Right atrium auricular region (tissue), 2 donors: ENCODE data around the gene MT4. TPM values are rescaled to one million over a fixed set of nuclear protein-coding genes. Genes with fewer than 3 reads are reported as not detected.

Experiments
- DNase-seq: peaks from one replicate; pipeline ENCODE4 v3.0.0-alpha.2; 2019; ENCODE audit warnings: low spot score
- H3K27ac ChIP-seq, 2 donors: fragments of 200-600 bp; sonication (generic); 1 replicate in 1 of 2; 2 replicates in 1 of 2; pipeline ENCODE4 v1.5.1; 2016 to 2019
- H3K27me3 ChIP-seq, 2 donors: fragments of 200-600 bp; sonication (generic); one replicate each; pipeline versions ENCODE4 v1.5.1 to v1.6.0; 2017 to 2019
- H3K36me3 ChIP-seq: fragments of 200-600 bp; sonication (generic); one replicate; pipeline ENCODE4 v1.5.1; 2016
- H3K4me1 ChIP-seq, 2 donors: fragments of 200-600 bp; sonication (generic); one replicate each; pipeline versions ENCODE4 v1.5.1 to v1.6.0; 2017 to 2019
- H3K4me3 ChIP-seq, 2 donors: fragments of 200-600 bp; sonication (generic); 1 replicate in 1 of 2; 2 replicates in 1 of 2; pipeline ENCODE4 v1.5.1; 2017 to 2019; ENCODE audit warnings: mild to moderate bottlenecking in 1 of 2, moderate library complexity in 1 of 2
- H3K9me3 ChIP-seq, 2 donors: fragments of 200-600 bp; sonication (generic); one replicate each; pipeline ENCODE4 v1.5.1; 2019
- CTCF ChIP-seq, 2 donors: fragments of 200-600 bp; sonication (generic); IDR thresholded peaks; one replicate each; pipeline ENCODE4 v1.5.1; 2019; ENCODE audit warnings: antibody characterized with exemption in 2 of 2
- total RNA-seq, 2 donors: library from RNA; depleted of rRNA; stranded (reverse); fragments of >200 nt; gene quantifications; one replicate each; pipeline ENCODE4 v1.1.0, GENCODE V29; 2016

MT4 gene
- total RNA-seq, 2 donors from 2014 or later: not detected

- Histone ChIP-seq H3K36me3 (no peaks in the 10 kb centered on the region), H3K27ac (no peak overlapping the region), H3K27me3 (no peaks in the 10 kb centered on the region), H3K4me3 (no peak overlapping the region), H3K9me3 (no peaks in the 10 kb centered on the region), H3K4me1 (peaks cover 0 to 48% of the 10 kb centered on the region in 2 donors)
- DNase-seq: no peak
- no peak for TF ChIP-seq CTCF (IDR thresholded peaks at IDR 0.05)
These were observed 50.5 kb downstream of the MT4 start for GRCh38 chr16:56615353-56615752.

- TF ChIP-seq CTCF (IDR thresholded peaks at IDR 0.05): no peak
- Histone ChIP-seq H3K9me3 (no peaks in the 10 kb centered on the region), H3K27ac (peak overlapping the region; percentile 80 to 86), H3K36me3 (no peaks in the 10 kb centered on the region), H3K4me3 (peak overlapping the region; percentile 25 to 52), H3K4me1 (peaks cover 0 to 35% of the 10 kb centered on the region in 2 donors), H3K27me3 (no peaks in the 10 kb centered on the region)
- DNase-seq: no peak
These were observed 51.8 kb downstream of the MT4 start for GRCh38 chr16:56616608-56617211.

- no peaks in the 10 kb centered on the region for H3K27me3 ChIP-seq
- H3K4me3 ChIP-seq: peak overlapping the region; percentile 25 to 52
- H3K27ac ChIP-seq: peak overlapping the region; percentile 80 to 86
- no peaks in the 10 kb centered on the region for H3K36me3 ChIP-seq
- H3K9me3 ChIP-seq: no peaks in the 10 kb centered on the region
- TF ChIP-seq CTCF (IDR thresholded peaks at IDR 0.05): peak in 1 of 2 donors; percentile 15
- DNase-seq: peak; percentile 84
- peaks cover 0 to 35% of the 10 kb centered on the region in 2 donors for H3K4me1 ChIP-seq
These were observed 52.6 kb downstream of the MT4 start for GRCh38 chr16:56617212-56618085.

GRCh38 chr16:56618138-56618537 is 53.3 kb downstream of the MT4 start:
- Histone ChIP-seq H3K36me3 (no peaks in the 10 kb centered on the region), H3K9me3 (no peaks in the 10 kb centered on the region), H3K4me3 (peak overlapping the region; percentile 25 to 52), H3K27me3 (no peaks in the 10 kb centered on the region), H3K4me1 (peaks cover 0 to 35% of the 10 kb centered on the region in 2 donors), H3K27ac (peak overlapping the region; percentile 80 to 86)
- no peak for DNase-seq
- TF ChIP-seq CTCF (IDR thresholded peaks at IDR 0.05): no peak

Other genes with a start within 250 kb of the MT4 start
- 100 to 1,000 TPM; 110 to 153 TPM for gene AMFR, start 139.5 kb upstream of the MT4 start, total RNA-seq
- 10 to 100 TPM; 37.0 to 43.7 TPM for gene NUDT21, start 113.7 kb upstream of the MT4 start, total RNA-seq
- gene OGFOD1, start 113.5 kb upstream of the MT4 start, total RNA-seq: 10 to 100 TPM; 18.0 to 23.7 TPM
- gene BBS2, start 45.0 kb upstream of the MT4 start, total RNA-seq: 10 to 100 TPM; 28.6 to 49.6 TPM
- not detected for gene MT3, start 24.5 kb downstream of the MT4 start, total RNA-seq
- gene MT2A, start 43.5 kb downstream of the MT4 start, total RNA-seq: 100 to 1,000 TPM in 1 of 2 donors, 10 to 100 TPM in 1; 33.3 to 118 TPM
- 100 to 1,000 TPM; 129 to 210 TPM for gene MT1E, start 60.7 kb downstream of the MT4 start, total RNA-seq
- gene MT1M, start 67.6 kb downstream of the MT4 start, total RNA-seq: 1 to 10 TPM; 5.2 to 9.9 TPM
- gene MT1A, start 73.6 kb downstream of the MT4 start, total RNA-seq: 10 to 100 TPM in 1 of 2 donors, not detected in 1; 30.0 TPM
- not detected for gene MT1B, start 86.8 kb downstream of the MT4 start, total RNA-seq
- 1 to 10 TPM; 3.2 to 6.1 TPM for gene MT1F, start 92.9 kb downstream of the MT4 start, total RNA-seq
- 1 to 10 TPM in 1 of 2 donors, not detected in 1; 7.2 TPM for gene MT1G, start 103.0 kb downstream of the MT4 start, total RNA-seq
- not detected for gene MT1H, start 104.7 kb downstream of the MT4 start, total RNA-seq
- 100 to 1,000 TPM; 193 to 287 TPM for gene MT1X, start 117.4 kb downstream of the MT4 start, total RNA-seq
- gene NUP93, start 165.1 kb downstream of the MT4 start, total RNA-seq: 10 to 100 TPM; 18.1 to 19.8 TPM